Stomach (tissue), 4 donors: ENCODE measurements around the gene DCDC2.

ENCODE experiments used
- CTCF ChIP-seq, 7 experiments: fragments of 450-650 bp in 4 of 7; fragments of 200-600 bp in 3 of 7; sonication (generic) in 3 of 7; IDR thresholded peaks; one replicate each; pipeline ENCODE4 v1.5.1; 2016 to 2019; ENCODE audit warnings: antibody characterized with exemption in 7 of 7, control low read depth in 2 of 7, mild to moderate bottlenecking in 1 of 7
- EP300 ChIP-seq: sonication (generic); formaldehyde crosslinking; IDR thresholded peaks from one replicate; pipeline ENCODE4 v1.6.1; 2017; ENCODE audit warnings: antibody characterized with exemption

- TF ChIP-seq CTCF (IDR thresholded peaks at IDR 0.05) (no peak), EP300 (no peak)
Observed at GRCh38 chr6:24145690-24146131, 212.1 kb downstream of the DCDC2 start.
